Fibroblast of the aortic adventitia (primary cell): ENCODE data around the gene SLC2A13. TPM values are rescaled to one million over a fixed set of nuclear protein-coding genes. Genes with fewer than 3 reads are reported as not detected.

Experiments used
- DNase-seq: peaks from one replicate; pipeline ENCODE4 v3.0.0-alpha.2; 2010; ENCODE audit warnings: low read depth
- H3K4me3 ChIP-seq: 2 replicates; pipeline ENCODE4 v1.5.1; 2011; ENCODE audit warnings: low read depth, mild to moderate bottlenecking, control low read depth, low read length, moderate library complexity
- CTCF ChIP-seq: IDR thresholded peaks from 2 replicates; pipeline ENCODE4 v1.5.1; 2011; ENCODE audit warnings: mild to moderate bottlenecking, low read length, control low read depth, inconsistent platforms; ENCODE audit not compliant: insufficient read depth
- total RNA-seq: library from RNA; depleted of rRNA; stranded (reverse); fragments of >200 nt; gene quantifications from 2 replicates; pipeline ENCODE4 v1.2.3, GENCODE V29; 2012; ENCODE audit warnings: low replicate concordance

SLC2A13 gene
- total RNA-seq, 1 donor, result 16.6 TPM

GRCh38 chr12:40010899-40011774, 94.7 kb downstream of the SLC2A13 start:
- peak; percentile 86 for DNase-seq
- peak; percentile 83 for TF ChIP-seq CTCF
- H3K4me3 ChIP-seq, result peak overlapping the region; percentile 40

DNA sequence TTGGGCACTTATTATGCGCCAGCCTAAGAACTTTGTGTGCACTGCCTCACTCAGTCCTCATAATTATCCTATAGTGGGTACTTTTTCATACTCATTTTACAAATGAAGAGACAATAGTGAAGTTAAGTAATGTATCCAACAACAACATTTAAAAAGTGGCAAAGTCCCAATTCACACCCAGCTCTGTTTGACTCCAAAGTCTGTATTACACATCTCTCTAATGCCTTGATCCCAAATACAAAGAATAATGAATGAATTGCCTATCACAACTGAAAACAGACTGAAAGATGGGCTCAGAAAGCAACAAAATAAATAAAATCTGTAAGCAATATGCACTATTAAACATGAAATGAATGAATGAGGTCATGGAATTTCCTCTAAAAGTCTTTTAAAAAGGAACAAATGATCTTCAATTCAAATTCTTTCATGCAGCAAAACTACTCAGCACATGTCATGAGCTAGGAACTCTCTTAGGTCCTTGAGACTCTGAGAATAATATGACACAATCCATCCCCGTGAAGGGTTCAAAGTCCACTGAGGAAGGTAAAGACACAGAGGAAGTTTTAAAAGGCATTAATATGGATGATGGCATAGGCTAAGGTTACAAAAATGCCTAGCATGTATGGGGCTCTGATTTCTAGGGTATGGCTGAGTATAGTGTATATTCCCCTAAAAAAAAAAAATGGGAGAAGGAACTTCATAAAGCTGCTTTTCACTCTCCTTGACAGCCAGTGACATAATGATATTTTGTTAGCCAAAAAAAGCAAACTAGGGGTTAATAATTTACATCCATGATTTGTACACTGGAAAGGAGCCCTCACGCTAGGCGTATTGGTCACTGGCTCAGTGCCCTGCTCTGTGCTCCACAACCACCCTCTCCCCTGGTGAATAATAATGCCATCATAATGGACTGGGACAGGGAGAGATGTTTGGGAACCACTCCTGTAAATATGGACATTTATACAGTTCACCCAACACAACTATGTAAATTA, 103.4 kb downstream of the SLC2A13 start:
- TF ChIP-seq CTCF, result no peak
- no peak overlapping the region for H3K4me3 ChIP-seq
- no peak for DNase-seq

DNA sequence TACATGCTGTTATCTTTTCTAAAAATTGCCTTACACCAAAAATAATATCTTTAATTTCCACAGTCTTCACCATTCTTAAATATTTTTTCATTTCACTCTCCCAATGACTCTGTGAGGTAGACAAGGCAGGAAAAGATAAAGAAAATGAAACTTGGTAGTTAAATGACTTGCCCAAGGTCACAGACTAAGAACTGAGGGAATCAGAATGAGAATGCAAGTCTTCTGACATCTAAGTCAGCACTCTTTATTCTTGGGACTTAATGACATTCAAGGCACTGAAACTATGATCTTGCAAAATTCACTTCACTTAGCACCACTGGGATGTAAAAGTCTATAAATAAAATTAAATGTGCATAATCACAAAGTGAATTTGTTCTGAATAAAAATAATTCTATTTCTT, 104.5 kb downstream of the SLC2A13 start:
- TF ChIP-seq CTCF, result no peak
- no peak for DNase-seq
- H3K4me3 ChIP-seq, result no peak overlapping the region

GRCh38 chr12:40000884-40001283, 105.0 kb downstream of the SLC2A13 start:
- DNase-seq, result no peak
- no peak for TF ChIP-seq CTCF

GRCh38 chr12:39993268-39993667, 112.6 kb downstream of the SLC2A13 start:
- no peak for TF ChIP-seq CTCF
- no peak overlapping the region for H3K4me3 ChIP-seq
- DNase-seq, result no peak

More at GRCh38 chr12:40000884-40001283, 105.0 kb downstream of the SLC2A13 start:
- no peak overlapping the region for H3K4me3 ChIP-seq

DNA sequence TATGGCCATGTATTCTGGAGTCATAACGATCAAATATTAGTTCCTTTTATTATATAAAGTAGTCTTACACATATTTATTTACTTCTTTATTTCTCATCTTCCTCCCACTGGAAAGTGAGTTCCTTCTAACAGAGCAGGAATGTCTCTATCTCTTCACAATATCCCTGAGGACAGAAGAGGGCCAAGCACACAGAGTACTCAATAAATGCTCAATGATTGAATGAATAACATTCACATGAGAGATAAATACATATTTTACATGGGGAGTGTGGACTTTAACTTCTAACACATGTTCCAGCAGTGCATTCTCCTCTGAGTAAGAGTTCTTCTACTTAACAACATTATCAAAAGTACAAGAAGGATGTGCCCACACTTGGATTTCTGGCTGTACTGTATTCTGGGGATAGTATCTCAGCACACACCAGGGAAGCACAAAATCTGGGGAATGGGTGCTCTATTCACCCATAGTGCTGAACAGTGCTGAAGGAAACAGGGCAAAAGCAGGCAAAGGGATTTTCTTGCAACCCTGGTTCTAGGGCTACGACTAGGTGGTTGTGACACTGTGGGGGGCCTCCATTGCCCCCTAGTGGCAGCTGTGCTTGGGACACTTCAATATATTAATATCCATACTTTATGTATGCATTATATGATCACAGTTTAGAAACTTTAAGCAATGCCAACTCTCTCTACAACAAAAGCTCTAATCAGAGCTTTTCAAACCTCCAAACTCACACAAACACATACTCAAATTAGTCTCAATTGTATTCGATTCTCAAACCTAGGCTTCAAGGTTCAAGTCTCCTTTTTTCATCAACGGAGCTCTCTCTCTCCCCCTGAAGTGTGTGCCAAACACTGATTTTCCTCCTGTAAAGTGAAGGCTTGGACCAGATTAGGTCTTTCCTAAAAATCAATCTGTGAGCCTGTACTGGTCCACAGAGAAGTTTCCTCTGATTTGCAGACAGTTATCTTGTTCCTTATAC, 115.5 kb downstream of the SLC2A13 start:
- DNase-seq, result peak; percentile 70
- peak; percentile 91 for TF ChIP-seq CTCF
- H3K4me3 ChIP-seq, result no peak overlapping the region
